Measurements from ENCODE around the gene GMPR2. TPM values are rescaled to one million over a fixed set of nuclear protein-coding genes. Genes with fewer than 3 reads are reported as not detected.

GMPR2 gene
- total RNA-seq, 3 donors from 2014 or later, result 59.3 to 74.6 (median 66.1) TPM

DNA sequence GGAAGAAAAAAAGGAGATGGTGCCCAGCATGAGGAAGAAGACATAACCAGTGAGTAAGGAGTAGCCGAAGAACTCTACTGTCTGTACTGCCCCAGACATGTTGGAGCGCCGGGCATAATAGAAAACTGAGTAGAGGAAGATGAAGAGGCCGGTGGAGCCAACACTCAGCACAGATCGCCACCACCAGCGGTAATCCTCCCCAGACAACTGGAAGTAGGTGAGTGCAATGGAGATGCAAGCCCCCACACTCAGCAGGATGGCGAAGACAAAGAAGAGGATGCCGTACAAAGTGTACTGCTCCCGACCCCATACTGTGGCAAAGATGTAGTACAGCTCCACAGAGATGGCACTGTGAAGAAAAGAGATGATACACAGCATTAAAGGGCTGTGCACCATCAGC is 43.3 kb upstream of the GMPR2 start:
- TF ChIP-seq POLR2AphosphoS5 (IDR thresholded peaks at IDR 0.05) (no peak), POLR2A (IDR thresholded peaks at IDR 0.05) (no peak)
- TF ChIP-seq, protein P1, sequence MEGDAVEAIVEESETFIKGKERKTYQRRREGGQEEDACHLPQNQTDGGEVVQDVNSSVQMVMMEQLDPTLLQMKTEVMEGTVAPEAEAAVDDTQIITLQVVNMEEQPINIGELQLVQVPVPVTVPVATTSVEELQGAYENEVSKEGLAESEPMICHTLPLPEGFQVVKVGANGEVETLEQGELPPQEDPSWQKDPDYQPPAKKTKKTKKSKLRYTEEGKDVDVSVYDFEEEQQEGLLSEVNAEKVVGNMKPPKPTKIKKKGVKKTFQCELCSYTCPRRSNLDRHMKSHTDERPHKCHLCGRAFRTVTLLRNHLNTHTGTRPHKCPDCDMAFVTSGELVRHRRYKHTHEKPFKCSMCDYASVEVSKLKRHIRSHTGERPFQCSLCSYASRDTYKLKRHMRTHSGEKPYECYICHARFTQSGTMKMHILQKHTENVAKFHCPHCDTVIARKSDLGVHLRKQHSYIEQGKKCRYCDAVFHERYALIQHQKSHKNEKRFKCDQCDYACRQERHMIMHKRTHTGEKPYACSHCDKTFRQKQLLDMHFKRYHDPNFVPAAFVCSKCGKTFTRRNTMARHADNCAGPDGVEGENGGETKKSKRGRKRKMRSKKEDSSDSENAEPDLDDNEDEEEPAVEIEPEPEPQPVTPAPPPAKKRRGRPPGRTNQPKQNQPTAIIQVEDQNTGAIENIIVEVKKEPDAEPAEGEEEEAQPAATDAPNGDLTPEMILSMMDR (IDR thresholded peaks at IDR 0.05), result no peak
- H3K4me1 ChIP-seq, result peaks cover 2 to 8% of the 10 kb centered on the region in 2 donors
- H3K27me3 ChIP-seq, result no peaks in the 10 kb centered on the region
- peak overlapping the region in 1 of 2 donors; percentile 63 for H3K27ac ChIP-seq
- H3K36me3 ChIP-seq, result peaks cover under 1% of the 10 kb centered on the region
- intact Hi-C loops (cut with DNase I; ENCODE audit: low total_unique reads), result no loop called here
- H3K4me3 ChIP-seq, result no peak overlapping the region
- H3K9me3 ChIP-seq, result no peaks in the 10 kb centered on the region
- no peak for DNase-seq (ENCODE audit: low spot score in 2 of 2)

DNA sequence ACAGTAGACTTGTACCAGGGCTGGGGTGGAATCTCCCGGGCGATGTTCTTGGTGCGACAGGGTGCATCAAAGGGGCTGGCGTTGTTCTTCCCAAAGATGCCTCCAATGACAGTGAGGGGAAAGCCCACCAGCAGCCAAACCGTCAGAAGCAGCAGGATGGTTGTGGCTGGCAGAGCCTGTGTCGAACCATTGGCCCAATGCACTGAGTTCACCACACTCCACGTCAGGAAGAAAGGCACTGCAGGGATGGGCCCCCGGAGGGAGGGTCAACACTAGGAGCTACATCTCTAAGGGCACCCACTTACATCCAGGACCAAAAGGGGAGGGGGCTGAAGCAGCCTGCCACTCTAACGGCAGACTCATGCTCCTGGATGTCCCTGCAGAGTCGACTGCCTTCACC is 42.3 kb upstream of the GMPR2 start:
- intact Hi-C loops (cut with DNase I; ENCODE audit: low total_unique reads), result no loop called here
- no peak overlapping the region for H3K4me3 ChIP-seq
- H3K27ac ChIP-seq, result no peak overlapping the region
- H3K27me3 ChIP-seq, result no peaks in the 10 kb centered on the region
- no peaks in the 10 kb centered on the region for H3K9me3 ChIP-seq
- no peaks in the 10 kb centered on the region for H3K36me3 ChIP-seq
- H3K4me1 ChIP-seq, result peaks cover 5 to 8% of the 10 kb centered on the region in 2 donors
- no peak for TF ChIP-seq POLR2A (IDR thresholded peaks at IDR 0.05)
- TF ChIP-seq POLR2AphosphoS5 (IDR thresholded peaks at IDR 0.05), result no peak
- TF ChIP-seq, protein P1 (IDR thresholded peaks at IDR 0.05), result no peak
- no peak for DNase-seq (ENCODE audit: low spot score in 2 of 2)

DNA sequence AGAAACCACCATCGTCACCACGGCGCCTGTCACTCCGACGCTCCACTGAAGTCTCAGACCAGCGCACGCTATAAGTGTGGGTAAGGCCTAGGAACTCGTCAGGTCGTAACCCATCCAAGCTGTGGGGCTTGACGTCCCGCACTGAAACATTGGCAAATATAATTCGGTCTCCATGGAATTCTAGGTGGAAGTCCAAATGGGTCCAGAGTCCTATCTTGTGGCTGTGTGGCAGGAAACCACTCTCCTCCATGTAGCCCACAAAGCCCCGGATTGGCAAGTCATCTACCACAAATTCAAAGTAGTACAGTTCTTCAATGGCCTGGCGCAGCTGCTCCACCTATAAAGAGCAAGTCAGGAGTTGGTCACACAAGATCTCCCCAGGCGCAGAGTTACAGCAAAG is 39.8 kb upstream of the GMPR2 start:
- H3K9me3 ChIP-seq, result no peaks in the 10 kb centered on the region
- DNase-seq (ENCODE audit: low spot score in 2 of 2), result no peak
- H3K27me3 ChIP-seq, result no peaks in the 10 kb centered on the region
- no peak overlapping the region for H3K4me3 ChIP-seq
- intact Hi-C loops (cut with DNase I; ENCODE audit: low total_unique reads), result no loop called here
- TF ChIP-seq, protein P1 (IDR thresholded peaks at IDR 0.05), result no peak
- no peak for TF ChIP-seq POLR2AphosphoS5 (IDR thresholded peaks at IDR 0.05)
- TF ChIP-seq POLR2A (IDR thresholded peaks at IDR 0.05), result no peak
- no peak overlapping the region for H3K27ac ChIP-seq
- no peaks in the 10 kb centered on the region for H3K36me3 ChIP-seq
- H3K4me1 ChIP-seq, result peaks cover under 1 to 7% of the 10 kb centered on the region in 2 donors

DNA sequence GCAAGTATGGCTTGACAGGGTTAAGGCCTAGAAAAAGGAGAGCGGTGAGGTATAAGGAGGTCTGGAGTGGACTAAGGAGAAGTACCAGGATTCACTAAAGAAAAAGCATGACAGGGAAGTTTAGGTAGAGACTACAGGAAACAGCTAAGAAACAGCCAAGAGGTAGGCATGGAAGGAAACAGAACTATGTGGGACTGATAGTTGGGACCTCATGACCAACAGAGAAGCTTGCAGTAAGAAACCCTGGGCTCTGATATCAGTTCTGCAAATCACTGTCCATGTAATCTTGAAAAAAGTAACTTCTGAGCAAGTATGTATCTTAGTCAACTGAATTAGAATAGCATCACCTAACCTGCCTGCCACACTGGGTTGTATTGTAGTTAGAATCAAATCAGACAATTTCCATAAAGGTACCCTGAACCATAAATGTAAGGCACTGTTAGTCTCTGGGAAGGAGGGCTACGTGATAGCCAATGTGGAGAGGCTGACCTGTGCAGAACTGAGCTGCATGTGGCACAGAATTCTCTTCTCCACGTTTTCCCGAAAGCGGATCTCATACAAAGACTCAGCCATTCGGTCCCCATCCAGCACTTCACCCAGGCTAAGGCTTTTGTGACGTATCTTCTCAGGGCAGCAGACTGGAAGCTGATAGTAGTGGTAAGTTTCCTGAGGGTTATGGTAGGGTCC is 38.4 kb upstream of the GMPR2 start:
- DNase-seq (ENCODE audit: low spot score in 2 of 2), result no peak
- intact Hi-C loops (cut with DNase I; ENCODE audit: low total_unique reads), result no loop called here
- Histone ChIP-seq H3K27ac (peak overlapping the region; percentile 99), H3K9me3 (no peaks in the 10 kb centered on the region), H3K4me3 (peak overlapping the region; percentile 70 to 90 (median 72)), H3K4me1 (peaks cover 0 to 7% of the 10 kb centered on the region in 2 donors), H3K27me3 (no peaks in the 10 kb centered on the region), H3K36me3 (no peaks in the 10 kb centered on the region)
- TF ChIP-seq POLR2AphosphoS5 (IDR thresholded peaks at IDR 0.05), result no peak
- no peak for TF ChIP-seq POLR2A (IDR thresholded peaks at IDR 0.05)
- TF ChIP-seq, protein P1 (IDR thresholded peaks at IDR 0.05), result no peak

DNA sequence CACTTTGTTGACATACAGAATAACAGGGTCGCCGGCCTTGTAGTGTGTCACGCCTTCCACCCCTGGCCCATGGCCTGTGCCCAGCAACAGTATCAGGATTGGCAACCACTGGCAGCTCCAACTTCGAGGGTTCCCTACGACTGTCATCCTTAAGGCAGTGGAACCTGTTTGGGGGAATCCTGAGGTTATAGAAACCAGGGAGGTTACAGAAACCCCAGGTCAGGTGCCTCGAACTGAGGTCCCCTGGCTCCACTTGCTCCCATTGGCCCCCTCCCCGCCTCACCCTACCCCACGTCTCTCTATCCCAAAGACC is 37.9 kb upstream of the GMPR2 start:
- Histone ChIP-seq H3K36me3 (no peaks in the 10 kb centered on the region), H3K27me3 (no peaks in the 10 kb centered on the region), H3K4me1 (peaks cover 0 to 7% of the 10 kb centered on the region in 2 donors), H3K27ac (peak overlapping the region; percentile 99), H3K4me3 (peak overlapping the region; percentile 70 to 90 (median 72)), H3K9me3 (no peaks in the 10 kb centered on the region)
- intact Hi-C loops (cut with DNase I; ENCODE audit: low total_unique reads), result no loop called here
- DNase-seq (ENCODE audit: low spot score in 2 of 2), result no peak
- TF ChIP-seq POLR2A (IDR thresholded peaks at IDR 0.05), result no peak
- TF ChIP-seq POLR2AphosphoS5 (IDR thresholded peaks at IDR 0.05), result no peak
- TF ChIP-seq, protein P1 (IDR thresholded peaks at IDR 0.05), result no peak

All from breast epithelium (tissue), 4 donors.